Esophagus squamous epithelium (tissue), 5 donors: ENCODE results near the gene AIRE. TPM values are rescaled to one million over a fixed set of nuclear protein-coding genes. Genes with fewer than 3 reads are reported as not detected.

Source experiments
- DNase-seq: peaks from one replicate; lab custom pipeline; 2025; lab: John Stamatoyannopoulos, UW
- H3K27ac ChIP-seq, 4 donors: fragments of 200-600 bp; sonication (generic); one replicate each; pipeline ENCODE4 v1.5.1; 2016 to 2019; ENCODE audit warnings: mild to moderate bottlenecking in 1 of 4
- H3K27me3 ChIP-seq, 4 donors: fragments of 200-600 bp; sonication (generic); 1 replicate in 3 of 4; 2 replicates in 1 of 4; pipeline versions ENCODE4 v1.5.1 to v1.6.0; 2017 to 2021; ENCODE audit warnings: antibody characterized with exemption in 1 of 4
- H3K36me3 ChIP-seq, 3 donors: fragments of 200-600 bp; sonication (generic); one replicate each; pipeline ENCODE4 v1.5.1; 2016 to 2019
- H3K4me1 ChIP-seq, 3 donors: fragments of 200-600 bp; sonication (generic); one replicate each; pipeline ENCODE4 v1.5.1; 2017 to 2019
- H3K4me3 ChIP-seq, 4 donors: fragments of 200-600 bp; sonication (generic); 1 replicate in 3 of 4; 2 replicates in 1 of 4; pipeline ENCODE4 v1.5.1; 2016 to 2019; ENCODE audit warnings: mild to moderate bottlenecking in 2 of 4, moderate library complexity in 1 of 4
- H3K9me3 ChIP-seq, 3 donors: fragments of 200-600 bp; sonication (generic); one replicate each; pipeline ENCODE4 v1.5.1; 2016 to 2019
- POLR2A ChIP-seq, 4 donors: fragments of 450-650 bp; IDR thresholded peaks; one replicate each; pipeline ENCODE4 v1.6.1; 2017; ENCODE audit warnings: antibody characterized with exemption in 4 of 4, mild to moderate bottlenecking in 4 of 4, moderate library complexity in 3 of 4
- WGBS, 2 donors: methylation state at CpG; one replicate each; pipeline ENCODE4 v1.1.5; 2018; 5-methylcytosine and 5-hydroxymethylcytosine counted together
- intact Hi-C: fragments of 100-400 bp; cut with DNase I; formaldehyde crosslinking; loops from one replicate; pipeline ENCODE4 v1.15.0; 2022
- total RNA-seq, 4 donors: library from RNA; depleted of rRNA; stranded (reverse); fragments of >200 nt; gene quantifications; one replicate each; pipeline ENCODE4 v1.1.0, GENCODE V29; 2016
- TF ChIP-seq, protein P1 (sequence below), 6 experiments: fragments of 450-650 bp in 4 of 6; fragments of 200-600 bp in 2 of 6; sonication (generic) in 2 of 6; IDR thresholded peaks; one replicate each; pipeline ENCODE4 v1.5.1; 2016 to 2019; ENCODE audit warnings: antibody characterized with exemption in 6 of 6, mild to moderate bottlenecking in 4 of 6, moderate library complexity in 4 of 6
- donor health status: DM: yes; HTN: yes; CAD: no.

Gene AIRE
- total RNA-seq, 4 donors from 2014 or later = not detected

DNA sequence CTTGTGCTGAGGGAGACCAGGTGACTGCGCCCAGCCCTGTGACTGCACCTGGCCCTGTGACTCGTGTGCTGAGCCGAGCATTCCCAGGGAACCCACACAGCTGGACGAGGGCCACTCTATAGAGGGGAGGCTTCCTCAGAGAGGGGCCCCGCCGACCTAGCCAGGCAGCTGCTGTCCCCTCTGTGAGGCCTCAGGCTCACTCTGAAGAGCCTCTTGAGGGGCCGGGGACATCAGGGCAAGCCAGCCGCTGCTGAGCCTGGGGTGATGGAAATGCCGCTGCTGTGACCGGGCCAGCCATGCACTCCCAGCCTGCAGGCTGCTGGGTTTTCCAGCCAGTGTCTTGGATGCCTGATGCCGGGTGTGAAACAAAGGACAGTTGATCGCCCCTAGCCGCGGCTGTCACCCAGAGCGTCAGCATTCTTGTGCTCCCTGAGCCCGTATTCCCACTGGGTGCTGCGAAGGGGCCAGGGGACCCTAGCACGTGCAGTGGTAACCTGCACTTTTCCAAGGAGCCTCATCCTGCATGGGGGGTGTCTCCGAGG, 31.6 kb downstream of the AIRE start:
- TF ChIP-seq, protein P1, sequence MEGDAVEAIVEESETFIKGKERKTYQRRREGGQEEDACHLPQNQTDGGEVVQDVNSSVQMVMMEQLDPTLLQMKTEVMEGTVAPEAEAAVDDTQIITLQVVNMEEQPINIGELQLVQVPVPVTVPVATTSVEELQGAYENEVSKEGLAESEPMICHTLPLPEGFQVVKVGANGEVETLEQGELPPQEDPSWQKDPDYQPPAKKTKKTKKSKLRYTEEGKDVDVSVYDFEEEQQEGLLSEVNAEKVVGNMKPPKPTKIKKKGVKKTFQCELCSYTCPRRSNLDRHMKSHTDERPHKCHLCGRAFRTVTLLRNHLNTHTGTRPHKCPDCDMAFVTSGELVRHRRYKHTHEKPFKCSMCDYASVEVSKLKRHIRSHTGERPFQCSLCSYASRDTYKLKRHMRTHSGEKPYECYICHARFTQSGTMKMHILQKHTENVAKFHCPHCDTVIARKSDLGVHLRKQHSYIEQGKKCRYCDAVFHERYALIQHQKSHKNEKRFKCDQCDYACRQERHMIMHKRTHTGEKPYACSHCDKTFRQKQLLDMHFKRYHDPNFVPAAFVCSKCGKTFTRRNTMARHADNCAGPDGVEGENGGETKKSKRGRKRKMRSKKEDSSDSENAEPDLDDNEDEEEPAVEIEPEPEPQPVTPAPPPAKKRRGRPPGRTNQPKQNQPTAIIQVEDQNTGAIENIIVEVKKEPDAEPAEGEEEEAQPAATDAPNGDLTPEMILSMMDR (IDR thresholded peaks at IDR 0.05) = no peak
- TF ChIP-seq POLR2A (IDR thresholded peaks at IDR 0.05) = no peak
- no peak for DNase-seq
- intact Hi-C loops = no loop called here

DNA sequence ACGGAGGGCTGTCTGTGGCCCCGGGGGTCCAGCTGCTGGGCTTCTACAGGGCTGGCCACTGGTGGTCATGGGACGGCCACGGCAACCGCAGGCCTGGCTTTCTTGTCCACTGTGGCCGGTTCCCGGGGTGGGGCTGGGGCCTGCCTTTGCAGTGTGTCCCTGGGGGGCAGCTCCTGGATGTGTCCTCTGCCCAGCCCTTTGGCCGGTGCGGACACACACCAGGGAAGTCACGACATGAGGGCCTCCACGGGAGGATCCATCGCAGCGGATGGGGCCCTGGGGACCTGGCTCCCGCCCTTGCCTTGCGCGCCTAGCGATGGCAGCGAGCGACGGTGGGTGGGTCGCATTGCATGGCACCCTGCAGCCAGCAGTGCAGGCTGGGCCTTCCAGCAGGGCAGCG, 32.2 kb downstream of the AIRE start:
- Histone ChIP-seq H3K9me3 (no peaks in the 10 kb centered on the region), H3K4me3 (no peak overlapping the region), H3K36me3 (peaks cover 19 to 100% (median 33%) of the 10 kb centered on the region in 3 donors), H3K4me1 (no peaks in the 10 kb centered on the region), H3K27me3 (no peaks in the 10 kb centered on the region), H3K27ac (no peak overlapping the region)
- intact Hi-C loops = no loop called here
- 93% methylated on average over 3 of the region's 22 CpGs; no CpG with 5 or more reads in 1 of the 2 donors for WGBS, 2 donors
- no peak for TF ChIP-seq POLR2A (IDR thresholded peaks at IDR 0.05)
- TF ChIP-seq, protein P1 (IDR thresholded peaks at IDR 0.05) = no peak
- DNase-seq = no peak

More for the DNA sequence above, 31.6 kb downstream of the AIRE start:
- Histone ChIP-seq H3K27me3 (no peaks in the 10 kb centered on the region), H3K27ac (no peak overlapping the region), H3K36me3 (peaks cover 15 to 100% (median 27%) of the 10 kb centered on the region in 3 donors), H3K4me1 (no peaks in the 10 kb centered on the region), H3K4me3 (no peak overlapping the region), H3K9me3 (no peaks in the 10 kb centered on the region)
- WGBS, 2 donors = 60 to 90% methylated on average over 1 to 2 of the region's 19 CpGs

DNA sequence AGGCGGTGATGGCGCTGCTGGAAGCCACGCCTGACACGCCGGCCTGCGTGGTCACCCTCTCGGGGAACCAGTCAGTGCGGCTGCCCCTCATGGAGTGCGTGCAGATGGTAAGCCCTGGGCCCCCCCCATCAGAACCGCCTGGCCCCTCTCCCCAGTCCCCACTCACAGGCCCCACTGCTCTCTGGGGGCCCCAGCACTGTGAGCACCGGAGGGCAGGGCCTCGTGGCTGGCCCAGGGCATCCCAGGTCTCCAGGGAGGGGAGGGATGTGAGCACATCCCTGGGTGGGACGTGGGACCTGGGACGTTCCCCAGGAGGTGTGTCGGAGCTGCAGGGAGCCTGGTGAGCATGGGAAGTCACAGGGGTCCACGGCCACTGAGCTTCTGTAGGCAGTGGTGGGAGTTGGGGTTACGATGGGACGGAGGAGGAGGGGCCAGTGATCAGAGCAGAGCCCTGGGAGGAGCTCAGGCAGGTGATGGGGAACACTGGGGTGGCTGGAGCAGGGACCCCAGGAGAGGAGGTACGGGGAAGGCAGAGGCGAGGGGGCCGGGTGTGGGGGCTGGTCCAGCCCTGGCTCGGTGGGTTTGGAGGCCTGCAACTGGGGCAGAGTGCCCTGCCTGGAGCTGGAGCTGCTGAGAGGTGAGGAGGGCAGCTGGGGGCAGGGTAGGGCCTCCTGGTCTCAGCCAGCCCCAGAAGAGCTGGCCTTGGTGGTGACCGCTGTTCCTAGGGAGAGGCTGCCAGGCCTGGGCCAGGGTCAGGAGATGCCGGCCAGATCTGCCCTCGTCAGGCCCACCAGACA, 33.0 kb downstream of the AIRE start:
- TF ChIP-seq, protein P1 (IDR thresholded peaks at IDR 0.05) = no peak
- TF ChIP-seq POLR2A (IDR thresholded peaks at IDR 0.05) = no peak
- Histone ChIP-seq H3K27ac (no peak overlapping the region), H3K9me3 (no peaks in the 10 kb centered on the region), H3K36me3 (peaks cover 17 to 100% (median 33%) of the 10 kb centered on the region in 3 donors), H3K4me3 (no peak overlapping the region), H3K27me3 (no peaks in the 10 kb centered on the region), H3K4me1 (no peaks in the 10 kb centered on the region)
- intact Hi-C loops = no loop called here
- no peak for DNase-seq
- WGBS, 2 donors = 81 to 100% methylated on average over 1 to 3 of the region's 25 CpGs

DNA sequence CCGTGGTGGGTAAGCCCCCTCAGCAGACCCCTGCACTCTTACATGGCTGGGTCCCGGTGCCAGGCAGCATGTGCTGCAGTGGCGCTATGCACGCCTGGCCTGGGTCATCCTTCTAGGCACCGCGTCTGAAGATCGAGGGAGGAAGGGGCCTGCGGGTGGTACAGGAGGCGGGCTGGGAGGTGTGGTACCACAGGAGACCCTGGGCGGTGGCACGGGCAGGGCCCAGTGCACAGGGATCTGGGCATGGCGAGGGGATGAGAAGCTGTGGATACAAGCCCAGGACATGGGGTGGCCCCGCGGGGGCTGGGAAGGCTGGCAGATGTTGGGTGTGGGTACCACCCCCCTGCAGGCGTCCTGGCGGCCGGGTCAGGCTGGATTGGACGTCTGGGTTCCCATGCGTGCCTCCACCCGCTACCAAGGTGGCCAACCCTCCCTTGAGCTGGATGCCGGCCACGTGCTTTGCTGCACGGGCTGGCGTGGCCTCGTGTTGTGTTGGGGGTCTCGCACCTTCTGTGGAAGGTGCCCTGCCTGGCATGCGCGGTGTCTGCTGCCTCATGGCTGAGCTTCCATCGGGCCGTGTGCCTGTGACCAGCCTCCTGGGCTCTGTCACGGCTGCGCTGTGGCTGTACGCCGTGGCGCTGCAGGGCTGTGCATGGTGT, 33.9 kb downstream of the AIRE start:
- Histone ChIP-seq H3K9me3 (no peaks in the 10 kb centered on the region), H3K27me3 (no peaks in the 10 kb centered on the region), H3K36me3 (peaks cover 19 to 100% (median 33%) of the 10 kb centered on the region in 3 donors), H3K4me3 (no peak overlapping the region), H3K27ac (no peak overlapping the region), H3K4me1 (no peaks in the 10 kb centered on the region)
- TF ChIP-seq, protein P1 (IDR thresholded peaks at IDR 0.05) = no peak
- no peak for TF ChIP-seq POLR2A (IDR thresholded peaks at IDR 0.05)
- WGBS, 2 donors = 89% methylated on average over 12 to 15 of the region's 35 CpGs
- intact Hi-C loops = no loop called here
- no peak for DNase-seq

DNA sequence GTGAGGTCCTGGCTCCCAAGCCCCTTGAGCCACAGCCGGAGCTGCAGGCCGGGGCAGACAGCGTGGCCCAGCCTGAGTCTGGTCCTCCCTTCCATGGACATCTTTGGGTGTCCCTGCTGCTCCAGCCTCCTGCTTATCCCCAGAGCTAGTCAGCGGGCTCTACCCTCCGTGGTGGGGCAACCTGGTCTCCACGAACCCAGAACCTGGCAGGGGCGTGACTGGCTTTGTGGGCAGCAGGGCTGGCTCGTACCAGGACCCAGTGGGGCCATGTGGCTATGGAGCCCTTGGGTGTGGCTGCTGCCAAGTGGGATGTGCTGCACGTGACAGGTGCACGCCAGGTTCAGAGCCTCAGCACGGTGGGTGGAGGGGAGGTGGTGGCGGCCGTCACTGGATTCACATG, 35.2 kb downstream of the AIRE start:
- TF ChIP-seq POLR2A (IDR thresholded peaks at IDR 0.05) = no peak
- TF ChIP-seq, protein P1 (IDR thresholded peaks at IDR 0.05) = no peak
- no peak for DNase-seq
- Histone ChIP-seq H3K36me3 (peaks cover 19 to 100% (median 45%) of the 10 kb centered on the region in 3 donors), H3K27ac (no peak overlapping the region), H3K9me3 (no peaks in the 10 kb centered on the region), H3K27me3 (no peaks in the 10 kb centered on the region), H3K4me1 (no peaks in the 10 kb centered on the region), H3K4me3 (no peak overlapping the region)
- 96% methylated on average over 6 of the region's 13 CpGs; no CpG with 5 or more reads in 1 of the 2 donors for WGBS, 2 donors
- intact Hi-C loops = no loop called here
